OCI-LY3 (cell line): ENCODE results near the gene AKIP1.
"Not testable (repeated sequence)": the region's sequence is repeated elsewhere in the genome, so short reads cannot be mapped to it uniquely, and the experiment has no call there.

Source experiments
- H2AFZ ChIP-seq: fragments of 200-600, 300-600 bp; shearing (Covaris generic); 2 replicates; pipeline ENCODE4 v1.6.0; 2014; ENCODE audit warnings: antibody characterized with exemption, low read depth, low read length
- H3K27ac ChIP-seq: fragments of 200-600, 300-600 bp; sonication (generic); 2 replicates; pipeline ENCODE4 v1.5.1; 2014; ENCODE audit warnings: mild to moderate bottlenecking, low read length, moderate library complexity, mixed read lengths
- H3K27me3 ChIP-seq: fragments of 200-600, 300-600 bp; sonication (generic); 2 replicates; pipeline ENCODE4 v1.6.1; 2014; ENCODE audit warnings: low read depth, low read length, mixed read lengths
- H3K36me3 ChIP-seq: fragments of 200-600, 300-600 bp; sonication (generic); replicated peaks from 2 replicates; pipeline ENCODE3; 2014; ENCODE audit warnings: low read depth, low read length, mixed read lengths
- H3K4me1 ChIP-seq: fragments of 300-600, 200-600 bp; sonication (generic); 2 replicates; pipeline ENCODE4 v1.6.1; 2014; ENCODE audit warnings: low read length, mixed read lengths
- H3K4me2 ChIP-seq: fragments of 200-600, 300-600 bp; sonication (generic); 2 replicates; pipeline ENCODE4 v1.6.1; 2014; ENCODE audit warnings: low read length, mixed read lengths
- H3K4me3 ChIP-seq: fragments of 300-600, 200-600 bp; sonication (generic); 2 replicates; pipeline ENCODE4 v1.5.1; 2014; ENCODE audit warnings: antibody characterized with exemption, mild to moderate bottlenecking, low read length, moderate library complexity
- H3K79me2 ChIP-seq: fragments of 300-600, 200-600 bp; shearing (Covaris generic); 2 replicates; pipeline ENCODE4 v1.6.1; 2014; ENCODE audit warnings: mild to moderate bottlenecking, low read length, mixed read lengths
- H3K9ac ChIP-seq: fragments of 300-600, 200-600 bp; shearing (Covaris generic); 2 replicates; pipeline ENCODE4 v1.6.0; 2014; ENCODE audit warnings: mild to moderate bottlenecking, low read length, moderate library complexity
- H3K9me3 ChIP-seq: fragments of 200-600, 300-600 bp; shearing (Covaris generic); 2 replicates; pipeline ENCODE4 v1.6.1; 2014; ENCODE audit warnings: low read length, mixed read lengths; ENCODE audit not compliant: insufficient read depth
- H4K20me1 ChIP-seq: fragments of 200-600, 300-600 bp; sonication (generic); 2 replicates; pipeline ENCODE4 v1.6.1; 2016; ENCODE audit warnings: low read length, mixed read lengths; ENCODE audit not compliant: insufficient read depth
- CTCF ChIP-seq: fragments of 200-600, 300-600 bp; sonication (generic); IDR thresholded peaks from 2 replicates; pipeline ENCODE4 v1.5.1; 2014; ENCODE audit warnings: antibody characterized with exemption, low read length, low read depth
- EZH2phosphoT487 ChIP-seq: fragments of 200-600 bp; shearing (Covaris generic); IDR thresholded peaks from 2 replicates; pipeline ENCODE4 v1.6.1; 2018; ENCODE audit warnings: antibody characterized with exemption, mixed run types, low read depth

Gene AKIP1

GRCh38 chr11:8932564-8933180 is 21.7 kb downstream of the AKIP1 start, which contains the start of gene C11orf16:
Gene C11orf16 (minus strand): TSS chr11:8932947. CDS start chr11:8932308, 639 bp downstream.
- H3K9ac ChIP-seq = no peak within 1 kb of the TSS
- H3K27ac ChIP-seq = no peak within 1 kb of the TSS
- TF ChIP-seq CTCF (no peak), EZH2phosphoT487 (no peak)
- H3K4me3 ChIP-seq = no peak within 1 kb of the TSS
- H3K79me2 ChIP-seq = no peaks in the 10 kb centered on the region
- no peaks in the 10 kb centered on the region for H3K4me1 ChIP-seq
- H3K36me3 ChIP-seq = no peaks in the 10 kb centered on the region
- H3K27me3 ChIP-seq = no peaks in the 10 kb centered on the region
- H3K9me3 ChIP-seq = no peaks in the 10 kb centered on the region
- no peak within 1 kb of the TSS for H3K4me2 ChIP-seq
- H2AFZ ChIP-seq = no peak within 1 kb of the TSS
- no peaks in the 10 kb centered on the region for H4K20me1 ChIP-seq

GRCh38 chr11:8933931-8934330 is 22.9 kb downstream of the AKIP1 start:
- Histone ChIP-seq H3K4me1 (no peaks in the 10 kb centered on the region), H3K79me2 (no peaks in the 10 kb centered on the region), H3K27ac (no peak overlapping the region), H3K36me3 (no peaks in the 10 kb centered on the region), H4K20me1 (no peaks in the 10 kb centered on the region), H2AFZ (no peak overlapping the region), H3K27me3 (no peaks in the 10 kb centered on the region), H3K9me3 (no peaks in the 10 kb centered on the region), H3K4me2 (no peak overlapping the region), H3K4me3 (no peak overlapping the region), H3K9ac (no peak overlapping the region)
- TF ChIP-seq CTCF (no peak), EZH2phosphoT487 (no peak)

- no peak overlapping the region for H3K4me3 ChIP-seq
- no peak for TF ChIP-seq EZH2phosphoT487
- no peak for TF ChIP-seq CTCF
- no peaks in the 10 kb centered on the region for H3K79me2 ChIP-seq
- no peaks in the 10 kb centered on the region for H3K9me3 ChIP-seq
- no peak overlapping the region for H3K9ac ChIP-seq
- H3K4me1 ChIP-seq = no peaks in the 10 kb centered on the region
- H3K36me3 ChIP-seq = no peaks in the 10 kb centered on the region
- no peak overlapping the region for H2AFZ ChIP-seq
- H3K4me2 ChIP-seq = no peak overlapping the region
- no peak overlapping the region for H3K27ac ChIP-seq
- H3K27me3 ChIP-seq = no peaks in the 10 kb centered on the region
- H4K20me1 ChIP-seq = no peaks in the 10 kb centered on the region
These were observed 23.9 kb downstream of the AKIP1 start for GRCh38 chr11:8934742-8935488.

GRCh38 chr11:8935789-8936188 is 24.8 kb downstream of the AKIP1 start:
- H4K20me1 ChIP-seq, H3K9ac ChIP-seq: not testable (repeated sequence)

More at GRCh38 chr11:8935789-8936188, 24.8 kb downstream of the AKIP1 start:
- not testable (repeated sequence) for H3K4me2 ChIP-seq, H3K9me3 ChIP-seq, H3K36me3 ChIP-seq, H3K4me3 ChIP-seq, H3K27me3 ChIP-seq, H3K4me1 ChIP-seq, H3K27ac ChIP-seq, H3K79me2 ChIP-seq, H2AFZ ChIP-seq
